ENCODE data around the gene FOXP4. TPM values are rescaled to one million over a fixed set of nuclear protein-coding genes. Genes with fewer than 3 reads are reported as not detected.

Gene FOXP4
- total RNA-seq, 1 donor, result 3.3 TPM

DNA sequence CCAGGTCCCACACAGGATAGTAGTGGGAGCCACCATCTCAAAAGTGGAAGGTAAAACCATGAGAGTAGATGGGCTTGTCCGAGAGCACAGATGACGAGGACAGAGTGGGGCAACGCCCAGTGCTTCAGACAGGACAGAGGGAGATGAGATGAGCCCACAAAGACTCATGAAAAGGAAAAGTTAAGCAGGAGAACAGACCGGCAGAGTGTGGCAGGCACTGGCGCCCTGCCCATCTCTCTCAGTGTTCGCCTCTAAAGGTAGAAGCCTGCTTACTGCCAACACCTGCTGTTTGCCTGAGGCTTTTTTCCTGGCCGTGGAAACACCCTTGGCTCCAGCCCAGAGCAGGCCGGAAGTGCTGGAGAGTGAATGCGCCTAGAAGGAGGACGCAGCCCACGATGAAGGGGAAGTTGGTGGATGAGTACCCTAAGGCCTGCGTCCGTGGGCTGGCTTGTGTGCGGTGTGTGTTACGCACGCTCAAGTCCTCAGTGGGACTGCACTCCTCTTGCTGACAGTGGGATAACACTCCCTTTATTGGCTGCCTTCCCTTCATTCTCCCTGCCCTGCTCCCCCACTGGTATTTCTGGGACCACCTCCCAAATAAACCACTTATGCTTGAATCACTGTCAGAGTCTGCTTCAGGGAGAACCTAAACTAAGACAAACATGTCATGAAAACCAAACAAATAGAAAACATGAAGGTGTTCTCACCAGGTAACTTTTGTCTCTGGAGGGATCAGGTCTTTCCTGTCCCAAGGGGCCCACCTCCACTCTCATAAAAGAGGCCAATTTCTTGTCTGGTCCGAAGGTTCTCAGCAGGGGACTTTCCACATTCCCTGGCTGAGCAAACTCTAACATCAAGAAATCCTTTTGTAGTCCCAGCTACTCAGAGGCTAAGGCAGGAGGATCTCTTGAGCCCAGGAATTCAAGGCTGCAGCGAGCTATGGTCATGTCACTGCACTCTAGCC, 9.1 kb upstream of the FOXP4 start:
- Histone ChIP-seq H2AFZ (ENCODE audit: low read length) (no peak overlapping the region), H3K79me2 (ENCODE audit: insufficient read depth, low read length) (no peaks in the 10 kb centered on the region), H3K27me3 (ENCODE audit: insufficient read depth, low read length) (no peaks in the 10 kb centered on the region), H3K4me3 (ENCODE audit: insufficient read depth, low read length) (no peak overlapping the region), H4K20me1 (ENCODE audit: insufficient read depth, low read length) (peaks cover 4% of the 10 kb centered on the region), H3K4me1 (ENCODE audit: insufficient read depth, low read length) (peaks cover 5% of the 10 kb centered on the region), H3K27ac (ENCODE audit: low read depth, low read length) (no peak overlapping the region), H3K4me2 (ENCODE audit: insufficient read depth, low read length) (no peak overlapping the region), H3K36me3 (ENCODE audit: insufficient read depth, low read length) (no peaks in the 10 kb centered on the region), H3K9me3 (ENCODE audit: low read depth, low read length) (no peaks in the 10 kb centered on the region)
- peak; percentile 38 for DNase-seq (ENCODE audit: insufficient read length, low spot score, missing footprints)
- TF ChIP-seq, protein P1, sequence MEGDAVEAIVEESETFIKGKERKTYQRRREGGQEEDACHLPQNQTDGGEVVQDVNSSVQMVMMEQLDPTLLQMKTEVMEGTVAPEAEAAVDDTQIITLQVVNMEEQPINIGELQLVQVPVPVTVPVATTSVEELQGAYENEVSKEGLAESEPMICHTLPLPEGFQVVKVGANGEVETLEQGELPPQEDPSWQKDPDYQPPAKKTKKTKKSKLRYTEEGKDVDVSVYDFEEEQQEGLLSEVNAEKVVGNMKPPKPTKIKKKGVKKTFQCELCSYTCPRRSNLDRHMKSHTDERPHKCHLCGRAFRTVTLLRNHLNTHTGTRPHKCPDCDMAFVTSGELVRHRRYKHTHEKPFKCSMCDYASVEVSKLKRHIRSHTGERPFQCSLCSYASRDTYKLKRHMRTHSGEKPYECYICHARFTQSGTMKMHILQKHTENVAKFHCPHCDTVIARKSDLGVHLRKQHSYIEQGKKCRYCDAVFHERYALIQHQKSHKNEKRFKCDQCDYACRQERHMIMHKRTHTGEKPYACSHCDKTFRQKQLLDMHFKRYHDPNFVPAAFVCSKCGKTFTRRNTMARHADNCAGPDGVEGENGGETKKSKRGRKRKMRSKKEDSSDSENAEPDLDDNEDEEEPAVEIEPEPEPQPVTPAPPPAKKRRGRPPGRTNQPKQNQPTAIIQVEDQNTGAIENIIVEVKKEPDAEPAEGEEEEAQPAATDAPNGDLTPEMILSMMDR (IDR thresholded peaks at IDR 0.05; ENCODE audit: extremely low read depth, low read depth, low read length), result no peak

DNA sequence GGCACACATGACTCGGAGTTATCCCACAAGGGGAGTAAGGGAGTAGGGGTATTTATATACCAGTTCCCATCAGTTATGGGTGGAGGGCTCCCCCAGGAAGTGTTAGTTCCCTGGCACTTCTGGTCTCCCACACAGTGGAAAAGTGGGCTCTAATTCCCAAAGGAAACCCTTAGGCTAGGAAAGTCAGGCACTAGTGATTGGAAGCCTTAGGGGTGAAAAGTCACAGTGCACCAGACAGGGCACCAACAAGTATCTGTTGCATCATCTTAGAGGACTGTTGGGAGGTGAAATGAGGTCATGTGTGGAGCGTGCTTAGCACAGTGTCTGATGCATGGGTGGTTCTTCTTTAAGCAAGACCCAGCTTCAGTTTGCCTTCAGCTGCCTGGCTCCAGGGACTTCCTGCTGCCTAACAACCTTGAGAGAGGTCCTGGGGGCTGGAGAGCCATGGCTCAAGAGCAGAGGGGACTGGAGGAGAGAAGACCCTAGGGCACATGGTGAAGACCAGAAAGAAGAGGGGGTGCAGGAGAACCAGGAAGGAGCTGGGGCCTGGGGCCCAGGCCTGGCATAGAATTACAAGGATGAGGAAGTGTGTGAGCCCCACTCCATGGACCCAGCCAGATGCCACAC, 7.5 kb upstream of the FOXP4 start:
- Histone ChIP-seq H3K36me3 (ENCODE audit: insufficient read depth, low read length) (no peaks in the 10 kb centered on the region), H3K27ac (ENCODE audit: low read depth, low read length) (no peak overlapping the region), H3K27me3 (ENCODE audit: insufficient read depth, low read length) (no peaks in the 10 kb centered on the region), H3K9me3 (ENCODE audit: low read depth, low read length) (no peaks in the 10 kb centered on the region), H4K20me1 (ENCODE audit: insufficient read depth, low read length) (peaks cover 4% of the 10 kb centered on the region), H3K79me2 (ENCODE audit: insufficient read depth, low read length) (no peaks in the 10 kb centered on the region), H3K4me3 (ENCODE audit: insufficient read depth, low read length) (no peak overlapping the region), H3K4me2 (ENCODE audit: insufficient read depth, low read length) (no peak overlapping the region), H3K4me1 (ENCODE audit: insufficient read depth, low read length) (no peaks in the 10 kb centered on the region), H2AFZ (ENCODE audit: low read length) (no peak overlapping the region)
- TF ChIP-seq, protein P1 (IDR thresholded peaks at IDR 0.05; ENCODE audit: extremely low read depth, low read depth, low read length), result no peak
- no peak for DNase-seq (ENCODE audit: insufficient read length, low spot score, missing footprints)

DNA sequence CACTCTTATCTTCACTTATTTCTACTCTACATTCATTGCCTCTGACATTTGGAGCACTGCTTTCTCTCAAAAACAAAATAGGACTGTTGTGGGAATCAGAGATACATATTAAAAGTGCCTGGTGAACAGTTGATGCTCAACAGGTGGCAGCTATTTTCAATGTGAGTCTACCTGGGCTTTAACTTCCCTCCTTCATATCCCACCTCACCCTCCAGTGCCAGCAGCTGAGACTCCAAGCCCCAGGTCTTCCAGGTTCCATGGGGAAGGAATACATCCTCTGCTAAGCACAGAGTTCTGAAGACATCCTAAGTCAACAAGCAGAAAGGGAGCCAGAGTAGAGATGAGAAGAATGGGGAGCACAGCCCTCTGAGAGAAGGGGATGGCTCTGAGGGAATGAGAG, 7.0 kb upstream of the FOXP4 start:
- Histone ChIP-seq H4K20me1 (ENCODE audit: insufficient read depth, low read length) (peaks cover 4% of the 10 kb centered on the region), H3K4me2 (ENCODE audit: insufficient read depth, low read length) (no peak overlapping the region), H3K27ac (ENCODE audit: low read depth, low read length) (no peak overlapping the region), H3K4me3 (ENCODE audit: insufficient read depth, low read length) (no peak overlapping the region), H3K9me3 (ENCODE audit: low read depth, low read length) (no peaks in the 10 kb centered on the region), H3K36me3 (ENCODE audit: insufficient read depth, low read length) (no peaks in the 10 kb centered on the region), H3K27me3 (ENCODE audit: insufficient read depth, low read length) (no peaks in the 10 kb centered on the region), H3K79me2 (ENCODE audit: insufficient read depth, low read length) (no peaks in the 10 kb centered on the region), H3K4me1 (ENCODE audit: insufficient read depth, low read length) (no peaks in the 10 kb centered on the region), H2AFZ (ENCODE audit: low read length) (no peak overlapping the region)
- TF ChIP-seq, protein P1 (IDR thresholded peaks at IDR 0.05; ENCODE audit: extremely low read depth, low read depth, low read length), result no peak
- peak; percentile 43 for DNase-seq (ENCODE audit: insufficient read length, low spot score, missing footprints)

DNA sequence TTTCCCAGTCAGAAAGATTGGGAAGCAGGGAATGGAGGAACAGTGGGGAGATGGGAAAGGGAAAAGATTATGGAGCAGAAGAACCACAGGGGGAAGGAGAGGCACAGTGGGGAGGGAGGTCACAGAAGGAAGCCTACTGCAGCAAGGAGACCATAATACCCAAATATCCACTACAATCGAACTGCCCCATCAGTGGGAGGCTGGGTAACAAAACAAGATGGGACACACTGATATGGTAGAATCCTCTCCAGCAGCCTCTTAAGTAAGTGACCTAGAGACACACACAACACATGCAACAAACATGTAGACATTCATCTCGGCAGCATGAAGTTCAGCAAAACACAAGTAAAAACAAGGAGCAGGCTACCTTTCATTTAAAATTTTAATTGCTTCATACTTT, 4.8 kb upstream of the FOXP4 start:
- no peaks in the 10 kb centered on the region for H3K27me3 ChIP-seq (ENCODE audit: insufficient read depth, low read length)
- DNase-seq (ENCODE audit: insufficient read length, low spot score, missing footprints), result peak; percentile 17
- H3K4me1 ChIP-seq (ENCODE audit: insufficient read depth, low read length), result peaks cover 7% of the 10 kb centered on the region
- no peak overlapping the region for H3K4me2 ChIP-seq (ENCODE audit: insufficient read depth, low read length)
- H4K20me1 ChIP-seq (ENCODE audit: insufficient read depth, low read length), result peaks cover 3% of the 10 kb centered on the region
- no peaks in the 10 kb centered on the region for H3K9me3 ChIP-seq (ENCODE audit: low read depth, low read length)
- TF ChIP-seq, protein P1 (IDR thresholded peaks at IDR 0.05; ENCODE audit: extremely low read depth, low read depth, low read length), result no peak
- no peak overlapping the region for H3K27ac ChIP-seq (ENCODE audit: low read depth, low read length)
- no peaks in the 10 kb centered on the region for H3K36me3 ChIP-seq (ENCODE audit: insufficient read depth, low read length)
- no peak overlapping the region for H3K4me3 ChIP-seq (ENCODE audit: insufficient read depth, low read length)
- H2AFZ ChIP-seq (ENCODE audit: low read length), result no peak overlapping the region
- H3K79me2 ChIP-seq (ENCODE audit: insufficient read depth, low read length), result no peaks in the 10 kb centered on the region
